Activated CD4-positive, alpha-beta T cell treated with anti-CD3 and anti-CD28 coated beads, Interleukin-10, Interleukin-2, amounts not matched to agents 100 ng/mL and 50 ng/mL, durations not matched to agents 16 hours and 8 hours (primary cell): ENCODE data around the gene GOLGA7B.

Experiments used
- DNase-seq: peaks from one replicate; pipeline ENCODE4 v3.0.0-alpha.2; 2020

GOLGA7B gene

DNA sequence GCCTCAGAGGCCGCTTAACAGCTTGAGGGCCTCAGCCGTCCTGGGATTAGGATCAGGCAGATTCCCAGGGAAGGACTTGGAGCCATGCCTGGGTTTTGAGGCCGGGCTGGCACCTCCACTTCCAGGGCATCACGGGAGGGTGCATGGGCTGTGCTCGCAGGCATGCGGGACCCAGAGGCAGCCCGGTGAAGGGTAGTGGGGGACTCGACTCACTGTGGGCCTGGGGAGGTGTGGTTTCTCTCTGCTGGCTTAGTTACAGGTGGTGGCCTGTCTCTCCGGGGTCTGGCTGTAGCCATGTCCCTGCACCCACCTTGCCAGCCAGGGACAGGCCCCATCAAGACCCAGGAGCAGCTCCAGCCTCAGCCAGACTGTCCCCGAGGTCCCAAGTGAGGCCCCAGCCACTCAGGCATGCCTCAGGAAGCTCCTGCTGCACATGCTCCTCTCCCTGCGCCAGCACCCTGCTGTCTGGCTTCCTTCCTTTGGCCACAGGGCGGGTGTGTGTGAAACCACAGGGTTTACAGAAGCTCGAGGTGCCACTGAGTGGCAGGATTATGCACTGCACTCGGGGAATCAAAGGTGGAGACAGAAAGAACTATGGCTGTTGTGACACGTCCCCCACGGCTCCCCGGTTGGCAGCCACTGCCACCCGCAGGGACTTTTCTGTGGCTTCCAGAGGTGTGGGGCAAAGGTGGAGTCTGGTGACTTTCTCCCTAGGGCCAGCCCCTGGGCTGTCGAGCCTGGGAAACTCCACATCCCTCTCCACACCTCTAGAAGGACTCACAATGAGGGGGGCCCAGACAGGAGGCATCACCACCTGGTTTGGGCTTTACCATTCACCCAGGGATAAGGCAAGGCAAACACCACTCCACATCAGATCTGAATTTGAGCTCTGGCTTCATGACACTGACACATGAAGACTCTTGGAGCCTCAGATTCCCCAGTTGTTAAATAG is 19.7 kb downstream of the GOLGA7B start:
- DNase-seq: peak; percentile 94

DNA sequence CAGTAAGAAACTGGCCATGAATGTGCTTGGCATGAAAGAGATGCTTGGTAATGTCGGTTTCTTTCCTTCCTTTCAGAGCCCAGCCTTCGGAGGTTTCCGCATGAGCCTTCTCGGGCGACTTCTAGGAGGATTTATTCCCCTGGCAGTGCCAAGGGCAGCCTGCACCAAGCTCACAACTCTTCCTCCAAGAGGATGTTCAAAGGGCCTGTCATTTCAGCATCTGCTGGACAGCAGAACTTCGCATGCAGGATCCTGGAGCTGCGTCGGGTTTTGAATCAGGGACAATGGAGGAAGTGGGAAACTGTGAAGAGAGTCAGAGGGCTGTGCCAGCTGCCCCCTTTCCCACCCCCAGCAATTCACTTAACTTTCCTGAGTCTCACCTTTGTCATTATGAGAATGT is 21.3 kb downstream of the GOLGA7B start:
- DNase-seq: no peak

DNA sequence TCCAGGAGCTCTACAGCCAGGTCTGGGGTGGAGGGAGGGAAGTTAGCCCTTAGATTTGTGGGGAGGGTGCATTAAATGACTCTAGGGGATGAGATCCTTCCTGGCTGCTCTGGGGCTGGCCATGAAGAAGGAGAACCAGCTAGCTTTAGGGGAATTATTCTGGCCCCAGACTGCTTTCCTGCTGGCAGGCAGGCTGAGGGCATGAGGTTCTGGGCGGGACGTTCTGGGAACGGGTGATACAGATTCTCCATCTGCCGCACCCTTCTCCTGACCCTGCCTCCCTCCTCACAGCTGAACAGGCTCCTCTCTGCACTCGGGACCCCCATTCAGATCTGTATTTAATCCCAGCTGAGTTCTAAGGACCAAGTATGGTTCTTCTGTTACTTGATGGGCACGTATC is 23.9 kb downstream of the GOLGA7B start:
- DNase-seq: no peak

DNA sequence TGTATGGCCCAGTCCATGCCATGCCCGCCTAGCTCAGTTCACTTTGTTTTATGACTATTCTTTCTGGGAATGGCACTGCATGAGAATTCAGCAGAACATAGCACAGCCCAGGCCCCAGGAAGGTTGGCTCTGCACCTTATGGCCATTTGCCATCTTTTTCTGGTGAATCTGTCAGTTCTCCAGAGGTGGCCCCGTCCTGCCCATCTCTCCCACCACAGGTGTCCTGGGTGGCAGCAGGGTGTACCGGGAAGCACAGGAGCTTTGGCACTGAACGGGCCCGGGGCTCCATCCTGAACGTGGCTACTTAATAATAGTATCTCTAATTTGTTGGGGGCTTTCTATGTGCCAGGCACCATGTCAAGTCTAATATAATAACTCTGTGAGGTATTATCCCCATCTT is 24.7 kb downstream of the GOLGA7B start:
- DNase-seq: no peak

DNA sequence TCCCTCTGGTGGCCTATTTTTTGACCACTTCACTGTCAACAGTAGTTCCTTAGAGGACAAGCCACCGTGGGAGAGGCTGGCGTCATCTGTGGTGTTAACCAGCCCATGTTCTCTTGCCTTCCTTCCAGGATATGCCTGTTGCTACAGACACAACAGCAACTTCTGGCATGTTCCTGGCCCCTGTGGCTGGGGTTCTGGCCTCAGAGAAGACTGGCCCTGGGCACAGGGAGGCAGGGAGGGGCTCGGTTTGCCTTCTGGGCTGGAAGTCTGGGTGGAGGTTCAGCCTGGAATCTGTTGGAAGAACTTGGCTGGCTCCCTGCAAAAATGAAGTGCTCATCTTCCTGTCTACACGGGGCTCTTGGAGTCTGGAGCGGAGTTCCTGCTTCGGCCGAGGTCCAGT is 25.7 kb downstream of the GOLGA7B start:
- DNase-seq: no peak

DNA sequence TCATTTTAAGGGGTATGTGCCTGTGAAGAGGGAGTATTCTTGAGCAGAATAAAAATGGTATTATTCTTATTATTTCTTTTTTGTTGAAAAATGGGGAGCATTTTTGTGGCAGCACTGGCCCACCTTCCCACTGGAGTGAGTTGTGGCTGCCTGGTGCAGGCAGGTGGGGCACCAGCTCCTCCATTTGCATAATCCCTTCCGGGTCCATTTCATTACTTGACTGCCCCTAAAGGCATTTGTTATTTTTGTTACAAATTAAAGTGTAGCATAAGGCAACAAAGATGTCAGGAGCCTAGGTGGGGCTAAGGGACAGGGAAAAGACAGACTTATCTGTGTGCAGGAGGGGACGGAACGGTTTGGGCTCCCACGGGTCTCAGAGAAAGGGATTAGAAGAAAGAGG is 26.8 kb downstream of the GOLGA7B start:
- no peak for DNase-seq

DNA sequence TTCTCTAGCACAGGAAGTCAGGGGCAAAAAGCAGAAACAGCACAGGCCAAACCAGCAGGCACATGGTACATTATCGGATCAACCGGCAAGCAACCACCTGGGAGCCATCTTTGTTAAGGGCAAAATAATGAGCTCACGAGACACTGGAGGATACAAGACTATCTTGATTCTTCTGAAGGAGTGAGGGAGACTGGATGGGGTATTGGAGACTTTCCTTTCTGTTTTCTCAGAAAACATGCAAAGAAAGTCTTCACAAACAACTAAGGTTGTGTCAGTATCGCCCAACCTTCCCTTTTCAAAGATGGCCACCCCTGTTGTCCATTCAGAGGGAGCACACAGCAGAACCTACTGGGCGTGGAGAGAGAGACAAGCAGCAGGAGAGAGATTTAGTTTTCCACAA is 29.6 kb downstream of the GOLGA7B start:
- no peak for DNase-seq

DNA sequence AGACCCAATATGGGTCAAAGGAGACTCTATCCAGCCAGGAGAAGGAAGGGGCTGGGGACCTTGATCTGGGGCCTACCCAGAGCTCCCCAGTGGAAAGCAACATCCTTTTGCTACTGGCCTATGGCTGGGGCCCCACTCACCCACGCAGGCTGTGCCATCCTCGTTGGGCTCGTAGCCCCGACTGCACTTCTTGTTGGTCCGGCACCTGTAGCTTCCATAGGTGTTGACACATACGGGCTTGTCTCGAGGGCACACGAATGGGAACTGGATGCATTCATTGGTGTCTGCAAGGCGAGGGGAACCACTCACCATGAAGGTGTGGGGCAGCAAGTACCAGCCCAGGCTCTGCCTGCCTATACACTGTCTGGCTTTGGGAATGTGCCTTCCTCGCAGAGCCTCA is 30.5 kb downstream of the GOLGA7B start:
- no peak for DNase-seq

DNA sequence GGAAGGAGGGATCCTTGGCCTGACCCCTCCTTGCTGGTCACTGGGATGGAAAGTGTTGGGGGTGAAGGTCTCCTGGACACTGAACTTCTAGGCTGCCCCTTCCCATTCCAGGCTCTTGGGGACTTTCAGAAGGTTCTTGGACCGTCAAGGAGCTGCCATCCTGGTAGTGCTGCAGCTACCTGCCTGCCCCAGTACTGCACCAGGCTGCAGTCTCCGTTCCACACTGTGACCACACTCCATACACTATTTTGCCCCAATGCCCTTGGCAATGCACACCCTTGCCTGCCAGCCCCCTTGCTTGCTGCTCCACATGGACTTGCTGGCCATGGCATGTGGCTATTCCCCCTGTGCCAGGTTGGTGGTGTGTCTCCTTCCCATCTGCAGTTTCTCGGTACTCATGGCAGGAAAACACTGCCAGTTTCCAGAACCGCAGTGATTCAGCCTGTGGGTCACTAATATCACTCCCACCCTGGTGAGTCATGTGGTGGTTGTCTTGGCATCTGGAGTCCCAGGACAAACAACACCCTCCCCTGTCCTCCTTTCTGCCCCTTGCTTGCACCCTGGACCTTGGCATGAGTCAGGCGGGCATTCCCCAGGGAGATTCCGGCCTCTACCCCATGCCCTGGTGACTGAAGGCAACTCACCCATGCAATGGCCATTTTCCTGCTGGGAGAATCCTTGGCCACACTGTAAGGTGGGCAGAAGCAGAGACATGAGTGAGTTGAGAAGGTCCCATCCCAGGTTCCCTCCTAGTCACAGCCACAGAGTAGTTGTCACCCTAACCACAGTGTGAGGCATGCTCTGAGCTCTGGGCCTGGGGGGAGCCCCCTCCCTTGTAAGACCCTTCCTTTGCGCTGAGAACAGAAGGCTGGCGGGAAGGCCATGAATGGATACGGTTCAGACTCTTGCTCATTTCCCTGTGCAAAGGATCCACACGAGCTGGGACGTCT is 32.8 kb downstream of the GOLGA7B start:
- DNase-seq: no peak

DNA sequence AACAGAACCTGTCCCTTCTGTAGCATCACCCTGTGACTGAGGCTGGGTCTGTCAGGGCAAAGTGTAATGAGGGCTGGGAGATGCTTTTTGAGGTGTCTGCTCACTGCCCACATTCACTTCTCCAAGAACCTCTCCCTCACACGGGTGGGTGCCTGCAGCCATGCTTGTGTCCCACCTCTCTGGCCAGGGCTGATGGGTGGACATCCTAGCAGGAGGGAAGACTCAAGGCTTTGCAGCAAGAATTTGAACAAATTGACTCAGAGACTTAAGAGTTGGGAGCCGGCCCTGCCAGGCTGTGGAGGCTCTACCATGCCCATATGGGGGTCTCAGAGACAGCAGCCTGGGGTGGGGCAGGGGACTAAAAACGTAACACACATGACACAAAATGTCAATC is 33.4 kb downstream of the GOLGA7B start:
- DNase-seq: no peak

DNA sequence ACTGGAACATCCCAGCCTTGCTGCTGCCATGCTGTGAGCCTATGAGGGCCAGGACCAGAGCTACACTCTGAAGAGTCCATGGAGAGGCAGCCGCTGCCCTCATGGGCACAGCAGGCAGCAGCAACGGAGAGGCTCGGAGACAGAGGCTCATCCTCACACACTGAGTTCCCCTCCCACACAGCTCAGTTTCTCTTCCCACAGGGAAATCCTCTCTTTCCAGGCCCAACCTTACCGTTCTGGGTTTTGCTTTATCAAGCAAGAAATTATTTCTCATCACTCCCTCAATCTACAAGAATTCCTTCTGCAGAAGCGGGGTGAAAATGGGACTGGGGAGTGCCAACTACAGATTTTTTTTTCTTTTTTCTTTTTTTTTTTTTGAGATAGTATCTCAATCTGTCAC is 36.6 kb downstream of the GOLGA7B start:
- no peak for DNase-seq

DNA sequence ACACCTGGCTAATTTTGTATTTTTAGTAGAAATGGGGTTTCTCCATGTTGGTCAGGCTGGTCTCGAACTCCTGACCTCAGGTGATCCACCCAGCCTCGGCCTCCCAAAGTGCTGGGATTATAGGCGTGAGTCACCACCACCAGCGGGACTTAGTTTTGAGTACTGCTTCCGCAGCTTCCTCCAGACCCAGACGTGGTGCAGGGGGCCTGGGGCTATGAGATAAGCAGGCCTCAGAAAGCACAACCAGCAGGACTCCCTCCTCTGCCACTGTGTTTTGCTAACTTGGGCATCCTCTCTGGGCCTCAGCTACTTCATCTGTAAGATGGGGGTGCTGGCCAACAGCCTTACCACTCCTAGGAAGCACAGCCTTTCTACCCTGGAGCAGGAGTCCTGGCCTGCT is 37.8 kb downstream of the GOLGA7B start:
- DNase-seq: no peak

DNA sequence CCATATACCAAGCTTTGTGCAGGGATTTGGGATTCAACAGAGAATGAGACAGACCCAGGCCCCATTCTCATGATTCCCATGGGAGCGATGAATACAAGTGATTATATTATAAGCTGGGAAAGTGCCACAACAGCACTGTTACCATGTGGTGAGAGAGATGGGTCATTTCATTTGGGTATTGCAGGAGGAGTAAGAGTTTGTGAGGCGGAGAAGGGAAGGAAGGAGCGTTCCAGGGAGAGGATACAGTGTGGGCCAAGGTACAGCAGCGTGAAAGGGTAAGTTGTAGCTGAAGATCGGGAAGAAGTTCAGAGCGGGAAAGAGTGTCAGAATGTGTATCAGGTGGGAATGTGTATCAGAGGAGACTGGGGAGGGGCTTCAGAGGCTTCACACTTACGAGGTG is 38.5 kb downstream of the GOLGA7B start:
- DNase-seq: no peak

DNA sequence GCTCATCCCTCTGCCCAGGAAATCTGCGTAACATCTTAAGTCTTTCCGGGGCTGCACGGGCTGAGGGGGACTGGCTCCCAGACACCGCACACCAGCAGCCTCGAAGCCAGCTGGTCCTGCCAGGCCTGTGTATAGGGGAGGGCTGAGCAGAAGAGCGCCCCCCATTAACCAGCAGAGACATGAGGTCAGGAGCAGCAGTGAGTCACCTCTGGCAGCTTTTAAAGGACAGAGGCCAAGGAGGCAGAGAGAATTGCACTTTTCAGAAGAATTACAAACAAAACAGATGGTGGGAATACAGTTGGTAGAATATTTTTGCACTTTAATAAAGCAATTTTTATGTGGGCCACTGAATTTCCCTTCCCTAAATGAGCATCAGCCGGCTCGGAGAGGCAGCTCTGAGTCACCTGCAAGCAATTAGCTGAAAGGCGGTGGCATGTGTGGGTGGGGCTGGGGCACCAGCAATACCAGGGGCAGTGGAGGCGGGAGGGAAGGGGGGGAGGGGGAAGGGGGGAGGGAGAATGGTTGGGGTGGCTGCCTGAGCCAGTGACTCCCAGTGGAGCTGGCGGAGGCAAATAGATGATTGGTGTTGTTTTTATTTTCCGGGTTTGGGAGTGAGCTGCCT is 39.1 kb downstream of the GOLGA7B start:
- peak; percentile 36 for DNase-seq

DNA sequence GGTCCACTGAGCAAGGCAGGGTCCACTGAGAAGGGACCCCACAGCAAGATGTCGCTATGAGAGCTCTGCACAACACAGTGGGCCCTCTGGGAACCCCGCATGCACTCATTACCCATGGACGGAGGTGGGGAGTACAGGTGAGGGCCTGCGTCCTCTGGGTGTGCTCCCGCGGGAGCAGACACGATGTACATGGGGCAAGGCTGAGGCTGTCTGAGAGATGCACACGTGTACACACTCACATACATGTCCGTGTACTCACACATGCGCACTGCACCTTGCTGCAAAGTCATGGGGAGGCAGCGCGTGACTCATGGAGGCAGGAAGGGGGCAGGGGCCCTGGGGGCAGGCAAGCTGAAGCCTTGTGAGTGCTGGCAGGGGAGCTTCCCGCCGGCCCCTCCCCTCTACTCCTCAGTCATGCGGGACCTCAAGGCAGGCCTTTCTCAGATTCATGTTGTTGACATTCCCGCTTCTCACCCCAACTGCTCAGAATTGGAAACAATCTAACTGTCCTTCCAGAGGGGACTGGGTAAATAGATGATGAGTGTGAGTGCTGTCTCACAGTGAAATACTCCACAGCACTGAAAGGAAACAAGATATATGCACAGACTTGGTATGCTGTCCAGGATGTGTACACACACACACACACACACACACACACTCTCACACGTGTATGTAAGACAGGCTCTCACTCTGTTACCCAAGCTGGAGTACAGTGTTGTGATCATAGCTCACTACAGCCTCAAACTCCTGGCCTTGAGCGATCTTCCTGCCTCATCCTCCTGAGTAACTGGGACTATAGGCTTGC is 40.0 kb downstream of the GOLGA7B start:
- DNase-seq: peak; percentile 35

DNA sequence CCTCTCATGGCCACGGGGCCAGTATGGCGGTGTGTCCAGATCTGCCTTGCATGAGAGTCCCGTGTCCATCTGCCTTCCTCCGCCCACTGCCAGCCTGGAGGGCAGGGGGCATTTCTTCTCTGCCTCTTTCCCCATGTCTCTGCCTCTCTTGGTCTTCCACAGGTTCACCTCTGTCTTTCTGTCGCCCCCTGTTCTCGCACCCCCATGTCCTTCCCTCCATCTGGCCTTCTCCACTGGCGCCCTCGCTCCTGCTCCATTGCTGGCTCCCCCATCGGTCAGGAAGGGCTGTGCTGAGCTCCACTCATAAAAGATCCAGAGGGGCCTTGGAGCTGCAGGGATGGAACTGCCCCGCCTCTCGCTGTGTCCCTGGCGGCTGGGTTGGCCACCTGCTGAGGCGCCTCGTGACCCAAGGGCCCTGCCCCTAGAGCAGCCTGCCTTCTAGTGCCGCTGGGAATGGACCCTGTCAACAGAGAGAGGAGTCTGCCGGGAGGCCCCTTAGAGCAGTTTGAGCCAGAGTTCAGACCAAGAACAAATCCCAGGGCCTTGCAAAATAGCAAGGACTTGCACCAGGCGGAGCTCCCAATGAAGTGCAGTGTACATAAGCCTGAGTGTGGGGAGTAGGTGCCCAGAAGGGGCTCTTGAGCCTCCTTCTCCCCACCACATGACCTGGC is 42.0 kb downstream of the GOLGA7B start:
- DNase-seq: no peak

DNA sequence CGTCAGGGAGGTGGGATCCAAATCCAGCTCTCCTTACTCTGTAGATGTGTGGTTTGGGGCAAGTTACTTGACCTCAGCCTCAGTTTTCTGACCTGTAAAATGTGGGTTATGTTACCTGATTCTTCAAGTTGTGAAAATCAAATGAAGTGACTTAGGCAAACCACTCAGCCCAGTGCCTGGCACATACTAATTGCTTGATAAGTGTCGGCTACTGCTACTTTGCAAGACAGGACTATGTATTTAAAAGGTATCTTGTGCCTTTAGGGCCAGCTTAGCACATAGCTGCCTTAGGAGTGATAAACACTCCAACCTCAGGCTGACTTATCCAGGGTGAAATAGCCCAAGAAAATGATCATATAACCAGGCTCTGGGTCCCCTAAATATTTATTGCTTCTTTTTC is 42.9 kb downstream of the GOLGA7B start:
- DNase-seq: no peak

DNA sequence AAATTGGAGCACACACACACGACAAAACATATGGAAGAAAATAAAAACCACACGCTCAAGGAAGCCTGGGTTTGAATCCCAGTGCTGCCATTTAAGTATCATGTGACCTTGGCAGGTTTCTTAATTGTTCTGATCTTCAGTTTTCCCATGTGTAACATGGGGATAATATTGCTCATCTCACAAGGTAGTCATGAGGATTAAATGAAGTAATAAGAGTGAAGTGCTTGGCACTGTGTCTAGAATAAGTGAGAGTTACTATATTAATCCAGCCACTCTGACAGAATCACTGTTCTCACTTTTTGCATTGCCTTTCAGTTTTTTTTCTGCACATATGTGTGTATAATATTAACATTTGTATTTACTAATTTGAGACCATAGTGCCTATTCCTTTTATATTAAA is 43.3 kb downstream of the GOLGA7B start:
- no peak for DNase-seq

DNA sequence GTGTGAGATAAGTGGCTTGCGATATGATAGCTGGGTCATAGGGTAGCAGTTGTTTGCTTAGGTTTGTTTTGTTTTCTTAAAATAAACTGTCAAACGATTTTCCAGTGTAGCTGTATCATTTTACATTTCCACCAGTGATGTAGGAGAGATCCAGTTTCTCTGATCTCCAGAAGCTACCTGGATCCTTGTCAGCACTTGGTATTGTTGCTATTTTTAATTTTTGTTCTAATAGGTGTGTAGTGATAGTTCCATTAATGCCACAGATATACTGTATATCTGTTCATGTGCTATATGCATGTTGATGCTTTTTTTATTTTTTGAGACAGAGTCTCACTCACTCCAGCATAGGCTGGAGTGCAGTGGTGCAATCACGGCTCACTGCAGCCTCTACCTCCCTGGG is 44.4 kb downstream of the GOLGA7B start:
- no peak for DNase-seq

DNA sequence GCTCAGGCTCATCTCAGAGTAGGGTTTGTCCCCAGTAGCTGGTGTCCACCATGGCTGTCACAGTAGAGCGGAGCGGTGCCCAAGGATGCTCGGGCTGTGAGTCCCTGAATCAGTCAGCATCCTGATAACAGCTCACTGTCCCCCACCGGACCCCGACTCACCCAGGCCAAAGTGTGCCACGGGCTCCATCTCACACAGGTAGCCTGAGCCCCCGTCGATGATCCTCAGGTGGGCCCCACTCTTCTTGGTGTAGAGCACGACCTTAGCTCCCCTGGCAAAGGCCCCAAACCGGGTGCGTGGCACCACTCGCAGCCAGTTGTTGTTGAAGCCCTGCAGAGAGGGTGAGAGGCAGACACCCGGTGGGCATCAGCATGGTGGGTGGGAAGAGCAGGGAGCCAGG is 45.4 kb downstream of the GOLGA7B start:
- DNase-seq: no peak

DNA sequence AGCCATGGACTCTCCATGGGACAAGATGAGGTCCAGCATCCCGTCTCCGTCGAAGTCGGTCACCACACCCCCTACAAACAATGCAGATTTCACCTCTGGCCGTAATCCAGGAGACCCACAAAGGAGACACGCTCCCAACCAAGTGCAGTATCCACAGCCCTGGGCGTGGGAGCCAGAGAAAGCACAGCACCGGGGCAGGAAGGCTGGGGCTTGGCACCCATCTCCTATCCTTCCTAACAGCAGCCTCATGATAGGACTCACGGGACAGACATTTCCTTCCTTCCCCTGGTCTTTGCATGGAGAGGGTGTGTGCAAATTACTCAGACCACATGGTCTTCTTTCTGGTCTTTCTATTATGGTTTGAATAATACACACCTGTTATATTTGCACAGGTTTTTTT is 46.3 kb downstream of the GOLGA7B start:
- no peak for DNase-seq

DNA sequence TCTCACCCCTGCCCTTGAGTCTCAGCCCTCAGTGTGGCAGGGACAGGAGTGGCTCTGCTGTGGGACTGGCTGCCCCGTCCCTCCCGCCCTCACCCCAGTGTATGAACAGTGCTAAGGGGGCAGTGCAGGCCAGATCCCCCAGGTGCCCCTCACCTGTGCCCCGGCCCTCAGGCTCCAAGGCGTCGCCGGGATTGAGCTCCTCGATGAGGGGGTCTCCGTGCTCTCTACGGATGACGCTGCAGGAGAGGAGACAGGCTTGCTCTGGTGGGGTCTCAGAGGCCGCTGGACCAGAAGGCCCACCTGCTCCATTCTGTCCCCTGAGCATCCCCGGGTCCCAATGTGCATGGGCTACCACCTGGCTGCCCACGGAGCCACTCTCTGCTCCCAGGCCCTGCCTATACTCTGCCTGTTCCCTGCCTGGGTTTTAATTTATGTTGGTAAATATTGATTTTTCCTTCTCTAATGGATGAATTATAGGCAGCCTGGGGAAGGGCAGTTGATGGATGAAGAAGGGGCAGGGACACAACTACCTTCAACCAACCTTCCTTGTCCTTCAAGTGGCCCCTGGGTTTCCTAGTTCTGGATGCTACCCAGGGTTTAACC is 47.2 kb downstream of the GOLGA7B start:
- DNase-seq: no peak
